ENCODE measurements around the gene GALC. TPM values are rescaled to one million over a fixed set of nuclear protein-coding genes. Genes with fewer than 3 reads are reported as not detected.

Gene GALC
- polyA plus RNA-seq (2013), result 16.8 and 17.2 TPM in 2 replicates

DNA sequence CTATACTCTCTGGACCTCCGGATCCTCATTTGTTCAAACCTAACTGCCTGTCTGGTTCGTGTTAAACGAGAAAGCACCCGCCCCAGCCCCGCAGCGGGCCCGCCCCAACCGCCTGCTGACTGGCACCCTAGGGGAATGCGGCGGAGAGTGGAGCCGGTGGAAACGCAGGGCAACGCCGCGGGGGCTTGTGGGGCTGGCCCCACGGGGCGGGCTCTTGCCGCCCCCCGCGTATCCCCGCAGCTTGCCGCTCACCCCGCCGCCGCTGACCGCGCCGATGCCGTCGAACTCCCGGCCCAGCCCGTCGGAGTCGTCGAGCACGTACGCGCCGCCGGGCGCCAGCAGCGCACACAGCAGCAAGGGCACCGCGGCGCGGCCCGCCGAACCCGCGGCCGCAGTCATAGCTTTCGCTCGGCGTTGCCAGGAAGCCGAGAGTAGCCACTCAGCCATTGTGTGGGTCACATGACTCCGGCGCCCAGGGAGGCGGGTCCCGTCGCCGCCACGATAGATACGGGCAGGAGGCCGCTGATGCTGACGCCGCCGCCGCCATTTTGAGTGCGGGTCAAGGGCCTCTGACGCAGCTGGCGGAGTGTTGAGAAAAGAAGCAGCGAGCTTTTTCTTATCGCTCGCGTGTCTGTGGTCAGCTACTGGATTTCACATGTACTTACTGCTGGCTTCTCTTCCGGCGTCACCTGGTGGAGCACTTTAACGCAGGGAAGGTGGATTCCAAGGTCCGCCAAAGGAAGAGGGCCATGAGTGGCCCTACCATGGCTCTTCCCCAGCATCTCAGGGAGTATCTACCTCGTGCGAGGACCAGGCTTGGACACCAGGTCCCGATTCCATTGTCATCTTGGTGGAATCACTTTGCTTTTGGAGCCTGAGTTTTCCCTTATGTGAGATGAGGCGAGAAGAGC is at the start of gene GALC:
TSS of gene GALC (minus strand) at position 465 of the 911 bp plus-strand sequence. CDS start at position 447, 18 bp downstream.
- H2BK5ac ChIP-seq (ENCODE audit: low read depth, low read length, poor library complexity), result peak within 1 kb of the TSS; percentile 67
- peak within 1 kb of the TSS; percentile 95 for H3K4me3 ChIP-seq (ENCODE audit: low read depth, low read length)
- peak within 1 kb of the TSS; percentile 34 for H2BK12ac ChIP-seq (ENCODE audit: low read length)
- peak within 1 kb of the TSS; percentile 95 for H3K18ac ChIP-seq (ENCODE audit: low read length)
- H2AFZ ChIP-seq (ENCODE audit: insufficient read depth, low read length, poor library complexity), result peak within 1 kb of the TSS; percentile 87
- H3K36me3 ChIP-seq (ENCODE audit: control insufficient read depth in 1 of 2, insufficient read depth in 2 of 2, low read length in 2 of 2), result no peaks in the 10 kb centered on the region
- H3K9ac ChIP-seq (ENCODE audit: low read length), result peak within 1 kb of the TSS; percentile 96
- no peak within 1 kb of the TSS for H3K23ac ChIP-seq (ENCODE audit: low read length)
- H3K4ac ChIP-seq (ENCODE audit: low read depth, low read length), result peak within 1 kb of the TSS; percentile 75
- peak within 1 kb of the TSS; percentile 98 for H3K14ac ChIP-seq (ENCODE audit: low read length)
- peaks cover 5% of the 10 kb centered on the region for H3K79me2 ChIP-seq (ENCODE audit: control insufficient read depth, insufficient read depth, low read length, poor library complexity)
- H3K9me3 ChIP-seq (ENCODE audit: insufficient read depth, low read depth, low read length), result no peaks in the 10 kb centered on the region
- H4K8ac ChIP-seq (ENCODE audit: low read depth, low read length), result peak within 1 kb of the TSS; percentile 99
- peak within 1 kb of the TSS; percentile 91 for H2AK5ac ChIP-seq (ENCODE audit: low read length)
- peak within 1 kb of the TSS; percentile 95 for H2BK120ac ChIP-seq (ENCODE audit: insufficient read depth, low read length, poor library complexity)
- peak within 1 kb of the TSS; percentile 95 for H4K12ac ChIP-seq (ENCODE audit: low read depth, low read length)
- H3K79me1 ChIP-seq (ENCODE audit: low read length), result peaks cover 13% of the 10 kb centered on the region
- H3K4me2 ChIP-seq (ENCODE audit: low read length), result peak within 1 kb of the TSS; percentile 78
- H3K27ac ChIP-seq (ENCODE audit: low read depth, low read length), result peak within 1 kb of the TSS; percentile 68
- peaks cover 8 to 9% of the 10 kb centered on the region in 2 experiments for H3K4me1 ChIP-seq (ENCODE audit: control insufficient read depth in 1 of 2, insufficient read depth in 2 of 2, low read length in 2 of 2)
- DNase-seq, result peak; percentile 97 to 99
- H4K91ac ChIP-seq (ENCODE audit: low read depth, low read length), result peak within 1 kb of the TSS; percentile 93
- WGBS (ENCODE audit: extremely low coverage, insufficient coverage, insufficient read length), result no CpG with 5 or more reads among the region's 83 CpGs
- H3K27me3 ChIP-seq (ENCODE audit: insufficient read depth, low read length), result no peaks in the 10 kb centered on the region

DNA sequence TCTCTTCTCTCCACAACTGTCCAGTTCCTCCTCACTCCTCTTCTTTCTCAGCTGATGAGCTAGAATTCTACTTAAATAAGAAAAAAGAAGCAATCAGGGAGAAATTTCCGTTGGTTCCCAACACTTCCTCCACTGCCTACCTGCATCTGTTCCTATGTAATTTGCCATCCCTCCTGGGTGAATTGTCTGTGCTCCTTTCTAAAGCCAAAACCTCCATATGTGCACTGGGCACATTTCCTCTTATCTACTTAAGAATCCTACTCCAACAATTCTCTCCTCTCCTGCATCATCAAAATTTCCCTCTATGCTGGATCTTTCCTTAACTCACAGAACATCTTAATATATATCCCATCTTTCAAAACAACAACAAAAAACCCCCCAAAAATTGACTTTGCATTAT is 47.2 kb upstream of the GALC start:
- Histone ChIP-seq H3K23ac (ENCODE audit: low read length) (no peak overlapping the region), H3K4ac (ENCODE audit: low read depth, low read length) (no peak overlapping the region), H4K12ac (ENCODE audit: low read depth, low read length) (no peak overlapping the region), H3K18ac (ENCODE audit: low read length) (no peak overlapping the region), H4K8ac (ENCODE audit: low read depth, low read length) (no peak overlapping the region), H3K9me3 (ENCODE audit: insufficient read depth, low read depth, low read length) (no peaks in the 10 kb centered on the region), H3K79me1 (ENCODE audit: low read length) (no peaks in the 10 kb centered on the region), H3K4me3 (ENCODE audit: low read depth, low read length) (no peak overlapping the region), H3K4me1 (ENCODE audit: control insufficient read depth in 1 of 2, insufficient read depth in 2 of 2, low read length in 2 of 2) (no peaks in the 10 kb centered on the region), H2BK12ac (ENCODE audit: low read length) (no peak overlapping the region), H3K36me3 (ENCODE audit: control insufficient read depth in 1 of 2, insufficient read depth in 2 of 2, low read length in 2 of 2) (no peaks in the 10 kb centered on the region), H4K91ac (ENCODE audit: low read depth, low read length) (no peak overlapping the region), H3K14ac (ENCODE audit: low read length) (no peak overlapping the region), H2BK5ac (ENCODE audit: low read depth, low read length, poor library complexity) (no peak overlapping the region), H3K27me3 (ENCODE audit: insufficient read depth, low read length) (no peaks in the 10 kb centered on the region), H2AFZ (ENCODE audit: insufficient read depth, low read length, poor library complexity) (no peak overlapping the region), H3K79me2 (ENCODE audit: control insufficient read depth, insufficient read depth, low read length, poor library complexity) (no peaks in the 10 kb centered on the region), H2BK120ac (ENCODE audit: insufficient read depth, low read length, poor library complexity) (no peak overlapping the region), H2AK5ac (ENCODE audit: low read length) (no peak overlapping the region), H3K27ac (ENCODE audit: low read depth, low read length) (no peak overlapping the region), H3K4me2 (ENCODE audit: low read length) (no peak overlapping the region), H3K9ac (ENCODE audit: low read length) (no peak overlapping the region)
- no CpG with 5 or more reads among the region's 1 CpG for WGBS (ENCODE audit: extremely low coverage, insufficient coverage, insufficient read length)
- DNase-seq, result no peak

DNA sequence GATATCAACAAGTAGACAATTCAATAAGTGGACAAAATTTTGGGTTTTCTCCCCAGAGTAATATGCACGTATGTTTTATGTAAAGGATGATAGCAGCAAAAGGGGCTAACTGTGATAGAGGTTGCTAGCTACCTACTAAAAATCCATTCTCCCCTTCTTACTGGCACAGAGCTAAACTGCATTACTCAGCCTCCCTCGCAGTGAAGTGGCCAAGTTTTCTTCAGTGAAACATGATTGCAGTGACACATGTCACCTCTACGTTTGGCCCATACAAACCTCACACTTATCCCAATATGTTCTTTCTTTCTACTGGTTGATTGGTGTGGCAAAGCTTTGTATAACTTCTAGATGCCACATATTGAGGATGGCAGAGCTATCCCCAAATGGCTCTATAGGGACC is 46.2 kb upstream of the GALC start:
- no peaks in the 10 kb centered on the region for H3K9me3 ChIP-seq (ENCODE audit: insufficient read depth, low read depth, low read length)
- no peak for DNase-seq
- no peak overlapping the region for H3K4me2 ChIP-seq (ENCODE audit: low read length)
- H3K27ac ChIP-seq (ENCODE audit: low read depth, low read length), result no peak overlapping the region
- no peaks in the 10 kb centered on the region for H3K27me3 ChIP-seq (ENCODE audit: insufficient read depth, low read length)
- H2BK12ac ChIP-seq (ENCODE audit: low read length), result no peak overlapping the region
- no peak overlapping the region for H2BK5ac ChIP-seq (ENCODE audit: low read depth, low read length, poor library complexity)
- no peak overlapping the region for H4K12ac ChIP-seq (ENCODE audit: low read depth, low read length)
- no peak overlapping the region for H3K9ac ChIP-seq (ENCODE audit: low read length)
- H3K79me2 ChIP-seq (ENCODE audit: control insufficient read depth, insufficient read depth, low read length, poor library complexity), result no peaks in the 10 kb centered on the region
- H3K23ac ChIP-seq (ENCODE audit: low read length), result no peak overlapping the region
- no peaks in the 10 kb centered on the region for H3K36me3 ChIP-seq (ENCODE audit: control insufficient read depth in 1 of 2, insufficient read depth in 2 of 2, low read length in 2 of 2)
- H3K4me1 ChIP-seq (ENCODE audit: control insufficient read depth in 1 of 2, insufficient read depth in 2 of 2, low read length in 2 of 2), result no peaks in the 10 kb centered on the region
- WGBS (ENCODE audit: extremely low coverage, insufficient coverage, insufficient read length), result no CpG with 5 or more reads among the region's 3 CpGs
- no peak overlapping the region for H3K4ac ChIP-seq (ENCODE audit: low read depth, low read length)
- no peak overlapping the region for H4K91ac ChIP-seq (ENCODE audit: low read depth, low read length)
- no peak overlapping the region for H2AFZ ChIP-seq (ENCODE audit: insufficient read depth, low read length, poor library complexity)
- no peak overlapping the region for H3K4me3 ChIP-seq (ENCODE audit: low read depth, low read length)
- H3K14ac ChIP-seq (ENCODE audit: low read length), result no peak overlapping the region
- no peak overlapping the region for H3K18ac ChIP-seq (ENCODE audit: low read length)
- H3K79me1 ChIP-seq (ENCODE audit: low read length), result no peaks in the 10 kb centered on the region
- no peak overlapping the region for H4K8ac ChIP-seq (ENCODE audit: low read depth, low read length)
- no peak overlapping the region for H2BK120ac ChIP-seq (ENCODE audit: insufficient read depth, low read length, poor library complexity)
- H2AK5ac ChIP-seq (ENCODE audit: low read length), result no peak overlapping the region

DNA sequence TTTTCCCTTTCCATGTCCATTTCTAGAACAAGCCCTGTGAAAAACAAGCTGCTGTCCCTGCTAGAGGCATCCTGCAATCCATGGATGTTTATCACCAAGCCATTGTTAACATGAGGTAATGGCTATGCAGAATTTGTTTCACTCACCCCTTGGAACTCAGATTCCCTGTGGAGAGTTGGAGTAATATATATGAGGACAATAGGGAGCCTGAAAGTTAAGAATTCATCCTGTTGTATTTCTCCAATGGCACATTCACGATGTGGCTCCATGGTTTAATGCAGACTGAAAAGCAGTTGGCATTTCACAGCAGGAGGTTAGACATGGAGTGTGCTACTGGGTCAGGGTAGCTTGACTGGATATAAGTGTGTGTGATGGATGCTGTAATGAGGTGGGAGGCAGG is 44.3 kb upstream of the GALC start:
- H3K9ac ChIP-seq (ENCODE audit: low read length), result no peak overlapping the region
- H3K27ac ChIP-seq (ENCODE audit: low read depth, low read length), result no peak overlapping the region
- no peaks in the 10 kb centered on the region for H3K36me3 ChIP-seq (ENCODE audit: control insufficient read depth in 1 of 2, insufficient read depth in 2 of 2, low read length in 2 of 2)
- no peak overlapping the region for H3K4me3 ChIP-seq (ENCODE audit: low read depth, low read length)
- no peaks in the 10 kb centered on the region for H3K9me3 ChIP-seq (ENCODE audit: insufficient read depth, low read depth, low read length)
- no peak overlapping the region for H3K23ac ChIP-seq (ENCODE audit: low read length)
- H3K18ac ChIP-seq (ENCODE audit: low read length), result no peak overlapping the region
- H4K91ac ChIP-seq (ENCODE audit: low read depth, low read length), result no peak overlapping the region
- no peak overlapping the region for H4K8ac ChIP-seq (ENCODE audit: low read depth, low read length)
- WGBS (ENCODE audit: extremely low coverage, insufficient coverage, insufficient read length), result no CpG with 5 or more reads among the region's 1 CpG
- DNase-seq, result no peak
- no peaks in the 10 kb centered on the region for H3K79me2 ChIP-seq (ENCODE audit: control insufficient read depth, insufficient read depth, low read length, poor library complexity)
- H2BK12ac ChIP-seq (ENCODE audit: low read length), result no peak overlapping the region
- H3K14ac ChIP-seq (ENCODE audit: low read length), result no peak overlapping the region
- no peaks in the 10 kb centered on the region for H3K27me3 ChIP-seq (ENCODE audit: insufficient read depth, low read length)
- H2AFZ ChIP-seq (ENCODE audit: insufficient read depth, low read length, poor library complexity), result no peak overlapping the region
- no peaks in the 10 kb centered on the region for H3K79me1 ChIP-seq (ENCODE audit: low read length)
- no peak overlapping the region for H4K12ac ChIP-seq (ENCODE audit: low read depth, low read length)
- H2BK5ac ChIP-seq (ENCODE audit: low read depth, low read length, poor library complexity), result no peak overlapping the region
- H3K4me1 ChIP-seq (ENCODE audit: control insufficient read depth in 1 of 2, insufficient read depth in 2 of 2, low read length in 2 of 2), result no peaks in the 10 kb centered on the region
- H2AK5ac ChIP-seq (ENCODE audit: low read length), result no peak overlapping the region
- no peak overlapping the region for H3K4ac ChIP-seq (ENCODE audit: low read depth, low read length)
- H3K4me2 ChIP-seq (ENCODE audit: low read length), result no peak overlapping the region
- H2BK120ac ChIP-seq (ENCODE audit: insufficient read depth, low read length, poor library complexity), result no peak overlapping the region

Measured in trophoblast cell (in vitro differentiated cells and primary cell).